HG02943 (cell line): ENCODE results near the gene TDRD3.

Source experiments
- ATAC-seq: cut with Tn5 transposase; IDR thresholded peaks from one replicate; pipeline ENCODE4 v1.9.1; 2021; ENCODE audit warnings: mild to moderate bottlenecking, low read depth, moderate library complexity; ENCODE audit not compliant: unreplicated experiment

Gene TDRD3

DNA sequence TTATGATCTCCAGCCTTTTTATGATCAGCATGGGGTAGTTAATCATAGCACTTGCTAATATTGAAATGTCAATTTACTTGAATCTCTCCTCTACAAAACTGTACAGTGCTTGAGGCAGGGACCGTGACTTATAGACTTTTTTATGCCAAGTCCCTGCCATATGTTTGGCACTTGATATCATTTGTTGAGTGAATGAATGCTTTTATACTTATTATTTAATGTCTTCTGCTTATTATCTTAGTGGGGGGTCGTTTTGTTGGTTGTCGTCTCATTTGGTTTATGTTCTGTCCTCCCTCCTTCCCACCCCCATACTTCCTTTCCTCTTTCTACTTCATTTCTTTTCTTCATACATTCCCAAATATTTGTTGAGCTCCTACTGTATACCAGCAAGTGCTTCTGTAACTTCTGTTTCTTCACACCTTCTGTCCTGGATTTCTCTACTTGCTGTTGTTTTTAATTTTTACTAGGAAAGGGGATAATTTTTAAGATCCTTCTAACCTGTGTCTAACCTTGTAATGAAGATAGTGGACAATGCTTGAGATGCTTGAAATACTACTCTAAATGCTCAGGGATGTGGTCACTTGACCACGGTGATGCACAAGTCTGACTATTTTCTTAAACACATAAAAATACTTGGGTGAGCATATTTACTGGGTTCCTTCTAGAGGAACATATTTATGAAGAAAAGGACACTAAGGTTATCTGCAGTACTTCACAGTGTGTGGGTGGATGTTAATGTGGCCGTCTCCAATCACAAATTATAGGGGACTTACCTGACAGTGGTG, 223.8 kb downstream of the TDRD3 start:
- ATAC-seq, result no peak

DNA sequence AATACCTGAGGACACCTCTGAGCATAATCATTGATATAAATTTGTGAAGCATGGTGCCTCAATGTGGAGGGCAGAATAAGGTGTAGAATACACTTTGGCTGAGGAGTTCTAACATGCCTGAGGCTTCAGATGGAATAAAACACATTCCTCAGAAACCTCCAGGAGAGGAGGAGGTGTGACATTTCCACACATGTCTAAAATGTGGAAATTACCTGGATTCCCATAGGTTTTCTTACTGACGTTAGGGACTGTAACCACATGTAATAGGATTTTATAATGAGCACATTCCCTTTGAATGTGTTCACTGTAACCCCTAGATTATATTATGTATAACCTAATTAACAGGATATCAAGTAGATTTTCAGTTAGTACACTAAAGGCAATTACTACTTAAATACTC, 226.1 kb downstream of the TDRD3 start:
- no peak for ATAC-seq
